ENCODE data around the gene TMEM31. TPM values are rescaled to one million over a fixed set of nuclear protein-coding genes. Genes with fewer than 3 reads are reported as not detected.

The TMEM31 gene
- total RNA-seq, 8 experiments from 2014 or later, result 0.33 to 0.58 (median 0.44) TPM; not detected in 4

Other genes with a start within 250 kb of the TMEM31 start
- 1 to 10 TPM in 7 of 8 experiments, under 1 TPM in 1; 0.76 to 3.8 (median 2.2) TPM for gene RAB40A, start 191.4 kb upstream of the TMEM31 start, total RNA-seq
- gene TCEAL4, start 125.4 kb upstream of the TMEM31 start, total RNA-seq, result 100 to 1,000 TPM in 2 of 8 experiments, 10 to 100 TPM in 6; 55.7 to 147 (median 80.2) TPM
- 10 to 100 TPM; 19.5 to 65.4 (median 25.7) TPM for gene TCEAL3, start 102.9 kb upstream of the TMEM31 start, total RNA-seq
- 10 to 100 TPM; 12.3 to 57.1 (median 27.5) TPM for gene TCEAL1, start 81.9 kb upstream of the TMEM31 start, total RNA-seq
- 100 to 1,000 TPM; 349 to 623 (median 512) TPM for gene MORF4L2, start 24.2 kb upstream of the TMEM31 start, total RNA-seq
- gene PLP1, start 65.9 kb downstream of the TMEM31 start, total RNA-seq, result 10 to 100 TPM in 2 of 8 experiments, 1 to 10 TPM in 3, under 1 TPM in 2, not detected in 1; 0.25 to 25.9 (median 5.5) TPM
- gene RAB9B, start 121.3 kb downstream of the TMEM31 start, total RNA-seq, result 10 to 100 TPM in 1 of 8 experiments, 1 to 10 TPM in 4, under 1 TPM in 3; 0.15 to 12.7 (median 6.5) TPM